Measurements from ENCODE around the gene OR10G8.

GRCh38 chr11:124052966-124053365, 26.4 kb downstream of the OR10G8 start:
- TF ChIP-seq CTCF (conservative IDR thresholded peaks at IDR 0.05 in 1 of 2, IDR thresholded peaks at IDR 0.05 in 1 of 2; ENCODE audit: extremely low read depth in 1 of 2, insufficient read depth in 1 of 2, low read depth in 1 of 2, low read length in 2 of 2), result no peak
- TF ChIP-seq EZH2 (IDR thresholded peaks at IDR 0.05; ENCODE audit: borderline replicate concordance, low read length), result no peak
